Left renal pelvis (tissue), 4 donors: Measurements from ENCODE around the gene MT1B. TPM values are rescaled to one million over a fixed set of nuclear protein-coding genes. Genes with fewer than 3 reads are reported as not detected.

Experiments used
- DNase-seq, 4 donors: peaks; one replicate each; pipeline ENCODE4 v3.0.0-alpha.2; 2013; ENCODE audit warnings: low read depth in 4 of 4, low spot score in 3 of 4
- polyA plus RNA-seq, 4 donors: library from polyadenylated mRNA; unstranded; fragments of 120-200 nt; gene quantifications; one replicate each; pipeline ENCODE4 v1.2.1, GENCODE V29; 2013; ENCODE audit not compliant: insufficient read length in 4 of 4

MT1B gene
- under 1 TPM in 1 of 4 donors, not detected in 3; 0.59 TPM for polyA plus RNA-seq

DNA sequence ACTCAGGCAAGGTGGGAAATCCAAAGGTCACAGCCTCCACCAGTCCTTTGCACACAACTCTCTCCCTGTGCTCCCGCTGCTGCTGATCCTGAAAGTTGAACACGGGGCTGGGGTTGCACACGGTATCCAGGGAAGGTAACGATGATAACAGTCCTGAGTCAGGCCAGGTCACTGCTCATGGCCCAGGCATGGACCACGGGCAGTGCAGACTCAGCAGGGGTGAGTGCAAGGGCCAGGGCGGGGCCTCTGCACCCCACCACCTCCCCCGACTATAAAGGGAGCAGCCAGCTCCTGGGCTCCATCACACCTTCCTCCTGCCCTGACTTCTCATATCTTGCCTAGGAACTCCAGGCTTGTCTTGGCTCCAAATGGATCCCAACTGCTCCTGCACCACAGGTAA is at the start of gene MT1B:
Gene MT1B (plus strand): TSS at position 301 of the 400 bp plus-strand sequence. CDS start 68 bp downstream, at position 369.
- DNase-seq = no peak

DNA sequence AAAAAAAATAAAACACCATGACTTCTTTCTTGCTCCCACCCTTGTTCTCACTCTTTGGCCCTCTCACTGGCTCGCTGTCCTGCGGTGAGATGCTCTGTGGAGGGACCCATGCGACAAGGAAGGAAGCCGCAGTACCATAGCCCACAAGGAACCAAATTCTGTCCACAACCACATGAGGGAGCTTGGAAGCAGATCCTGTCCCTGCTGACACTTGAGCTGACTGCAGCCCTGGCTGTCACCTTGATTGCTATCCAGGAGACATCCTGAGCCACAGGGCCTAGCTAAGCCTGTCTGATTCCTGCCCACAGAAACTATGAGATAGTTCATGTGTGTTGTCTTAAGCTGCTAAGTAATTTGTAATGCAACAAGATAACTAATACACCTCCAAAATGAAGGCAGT is 48.1 kb upstream of the MT1B start:
- no peak for DNase-seq

DNA sequence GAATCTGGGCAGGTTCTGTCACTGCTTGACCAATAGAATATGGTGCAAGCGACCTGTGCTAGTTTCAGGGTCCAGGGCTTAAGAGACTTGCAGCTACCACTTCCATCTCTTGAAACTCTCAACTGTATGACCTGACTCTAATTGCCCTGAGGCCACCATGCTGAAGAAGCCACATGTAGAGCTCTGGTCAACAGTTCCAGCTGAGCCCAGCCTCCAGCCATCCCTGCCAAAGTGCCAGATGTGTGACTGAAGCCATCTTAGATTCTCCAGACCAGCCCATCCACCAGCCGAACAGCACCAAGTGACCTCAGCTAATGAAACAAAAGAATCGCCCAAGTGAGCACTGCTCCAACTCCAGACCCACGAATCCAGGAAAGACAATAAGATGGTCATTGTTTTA is 46.7 kb upstream of the MT1B start:
- no peak for DNase-seq

DNA sequence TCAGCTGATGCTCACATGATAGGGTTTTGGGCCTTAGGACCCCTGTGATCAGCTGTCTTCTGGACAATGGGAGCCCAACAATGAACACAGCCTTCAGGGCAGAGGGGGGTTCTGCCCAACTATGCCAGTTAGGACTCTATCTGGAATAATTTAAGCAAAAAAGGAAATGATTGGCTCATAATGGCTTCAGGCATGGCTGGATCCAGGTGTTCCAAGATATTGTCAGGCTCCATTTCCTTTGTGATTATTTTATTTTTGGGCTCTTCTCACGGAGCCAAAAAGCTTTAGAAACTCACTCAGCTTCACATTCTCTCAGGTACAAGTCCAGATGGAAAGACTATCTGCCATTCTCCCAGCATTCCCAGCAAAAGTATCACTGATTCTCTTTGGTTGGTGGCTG is 46.2 kb upstream of the MT1B start:
- DNase-seq = no peak

DNA sequence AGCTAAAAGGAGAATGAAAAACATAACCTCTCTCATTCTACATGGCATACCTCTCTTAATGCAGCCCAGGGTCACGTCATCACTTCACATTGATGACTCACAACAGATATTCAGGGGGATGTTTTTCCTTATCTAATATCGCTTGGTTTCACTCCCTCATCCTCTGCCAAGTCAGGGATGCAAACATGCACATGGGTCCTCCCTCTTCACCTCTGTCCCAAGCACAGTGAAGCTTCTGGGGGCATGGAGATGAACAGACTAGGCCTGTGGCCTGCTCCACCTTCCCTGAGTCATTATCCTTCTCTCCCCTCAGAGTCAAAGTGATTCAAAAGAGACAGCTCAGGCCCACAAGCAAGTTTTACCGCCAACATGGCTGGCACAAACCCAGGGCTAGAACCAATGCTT is 45.6 kb upstream of the MT1B start:
- no peak for DNase-seq

DNA sequence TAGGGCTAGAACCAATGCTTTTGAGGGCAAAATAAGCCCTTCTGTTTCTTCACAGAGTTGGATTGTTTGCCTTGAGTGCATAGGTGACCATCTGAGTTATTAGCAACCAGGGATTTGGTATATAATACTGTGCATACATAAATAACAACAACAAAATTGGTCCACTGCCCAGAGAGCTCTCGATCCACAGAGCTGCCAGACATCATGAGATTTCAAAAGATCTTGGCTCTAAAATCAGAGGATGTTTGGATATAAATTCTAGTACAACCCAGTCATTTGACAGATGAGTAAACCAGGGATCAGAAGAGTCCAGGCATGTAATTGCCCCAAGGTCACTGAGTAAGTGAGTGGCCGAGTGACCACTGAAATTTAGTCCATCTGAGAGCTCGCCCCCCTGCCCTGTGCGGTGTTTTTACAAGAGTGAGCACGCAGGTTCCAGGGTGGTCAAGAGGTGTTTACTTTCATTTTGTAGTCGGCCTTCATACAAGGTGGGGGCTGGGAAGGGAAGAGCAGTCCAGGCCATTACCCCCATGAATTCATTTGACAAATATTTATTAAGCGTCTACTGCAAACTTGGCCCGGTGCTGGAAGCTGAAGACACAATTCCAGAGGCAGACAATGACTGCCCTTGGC is 45.1 kb upstream of the MT1B start:
- no peak for DNase-seq

DNA sequence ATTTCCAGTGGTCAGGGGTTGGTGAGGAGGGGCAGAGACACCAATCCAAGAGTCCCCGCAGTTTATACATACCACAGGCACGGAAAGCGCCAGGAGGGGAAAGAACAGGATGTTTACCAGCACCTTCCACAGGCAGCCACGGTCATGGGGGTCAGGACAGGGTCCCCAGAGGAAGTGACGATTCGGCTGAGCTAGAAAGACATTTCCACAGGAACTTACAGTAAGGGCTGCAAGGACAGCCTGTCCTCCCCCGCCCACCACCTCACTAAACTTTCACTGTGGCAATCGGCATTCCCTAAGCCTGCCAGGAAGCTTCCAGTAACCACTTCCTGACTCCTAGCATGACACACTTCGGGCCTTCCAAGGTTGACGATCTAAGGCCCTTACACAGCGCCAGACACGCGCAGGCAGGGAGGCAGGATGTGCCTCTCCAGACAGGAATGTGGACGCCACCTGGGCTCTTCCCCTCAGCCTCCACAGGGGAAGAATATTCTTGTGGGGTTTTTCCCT is 44.5 kb upstream of the MT1B start:
- DNase-seq = no peak

DNA sequence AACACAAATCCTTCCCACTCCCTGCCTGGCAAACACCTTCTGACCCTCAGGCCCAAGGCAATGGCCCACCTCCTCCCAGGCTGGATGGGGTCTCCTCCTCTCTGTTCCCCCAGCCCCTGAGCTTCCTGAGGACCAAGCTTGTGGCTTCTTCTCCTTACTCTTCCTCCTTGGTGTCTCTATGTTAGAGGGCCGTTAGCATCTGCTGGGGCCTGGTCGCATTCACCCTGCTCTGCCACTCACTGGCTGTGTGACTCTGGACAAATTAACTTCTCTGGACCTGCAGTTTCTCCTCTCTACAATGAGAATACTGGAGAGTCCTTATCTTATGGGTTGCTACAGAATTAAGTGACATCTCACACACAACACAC is 44.0 kb upstream of the MT1B start:
- DNase-seq = no peak

DNA sequence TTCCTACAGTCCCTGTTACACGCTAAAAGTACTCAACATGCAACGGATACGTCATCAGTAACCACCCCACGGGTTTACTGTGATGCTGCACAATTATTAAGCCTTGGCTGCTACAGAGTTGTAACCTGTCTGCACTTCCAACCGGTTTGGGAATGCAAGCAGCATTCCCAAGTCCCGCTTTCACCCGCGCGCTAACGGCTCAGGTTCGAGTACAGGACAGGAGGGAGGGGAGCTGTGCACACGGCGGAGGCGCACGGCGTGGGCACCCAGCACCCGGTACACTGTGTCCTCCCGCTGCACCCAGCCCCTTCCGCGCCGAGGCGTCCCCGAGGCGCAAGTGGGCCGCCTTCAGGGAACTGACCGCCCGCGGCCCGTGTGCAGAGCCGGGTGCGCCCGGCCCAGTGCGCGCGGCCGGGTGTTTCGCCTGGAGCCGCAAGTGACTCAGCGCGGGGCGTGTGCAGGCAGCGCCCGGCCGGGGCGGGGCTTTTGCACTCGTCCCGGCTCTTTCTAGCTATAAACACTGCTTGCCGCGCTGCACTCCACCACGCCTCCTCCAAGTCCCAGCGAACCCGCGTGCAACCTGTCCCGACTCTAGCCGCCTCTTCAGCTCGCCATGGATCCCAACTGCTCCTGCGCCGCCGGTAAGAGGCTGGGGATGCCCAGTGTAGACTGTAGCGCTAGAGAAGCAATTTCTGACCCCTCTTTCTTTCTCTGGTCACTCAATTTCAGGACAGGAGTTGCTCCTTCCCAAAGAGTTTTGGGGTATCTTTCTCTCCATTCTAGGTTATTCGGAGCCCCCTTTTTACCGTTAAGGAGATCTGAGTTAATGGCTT is 43.4 kb upstream of the MT1B start, which contains the start of gene MT2A:
Gene MT2A (plus strand): TSS at position 542 of the 833 bp plus-strand sequence. CDS start 72 bp downstream, at position 614.
- peak; percentile 66 to 82 (median 76) for DNase-seq

DNA sequence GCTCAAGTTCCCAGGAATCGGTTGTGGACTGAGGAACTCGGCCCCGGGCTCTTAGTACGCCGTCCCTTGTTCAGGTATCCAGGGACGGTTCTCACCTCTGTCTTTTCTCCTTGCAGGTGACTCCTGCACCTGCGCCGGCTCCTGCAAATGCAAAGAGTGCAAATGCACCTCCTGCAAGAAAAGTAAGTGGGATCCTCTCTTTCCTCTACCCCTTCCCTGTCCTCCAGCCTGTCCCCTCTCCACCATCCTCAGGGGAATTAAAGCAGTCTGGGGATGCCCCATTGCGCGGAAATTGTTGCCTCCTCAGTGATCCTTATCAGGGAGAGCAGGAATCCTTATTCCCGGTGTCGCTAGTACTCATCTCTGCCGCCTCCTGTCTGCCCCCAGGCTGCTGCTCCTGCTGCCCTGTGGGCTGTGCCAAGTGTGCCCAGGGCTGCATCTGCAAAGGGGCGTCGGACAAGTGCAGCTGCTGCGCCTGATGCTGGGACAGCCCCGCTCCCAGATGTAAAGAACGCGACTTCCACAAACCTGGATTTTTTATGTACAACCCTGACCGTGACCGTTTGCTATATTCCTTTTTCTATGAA is 42.7 kb upstream of the MT1B start:
- no peak for DNase-seq

DNA sequence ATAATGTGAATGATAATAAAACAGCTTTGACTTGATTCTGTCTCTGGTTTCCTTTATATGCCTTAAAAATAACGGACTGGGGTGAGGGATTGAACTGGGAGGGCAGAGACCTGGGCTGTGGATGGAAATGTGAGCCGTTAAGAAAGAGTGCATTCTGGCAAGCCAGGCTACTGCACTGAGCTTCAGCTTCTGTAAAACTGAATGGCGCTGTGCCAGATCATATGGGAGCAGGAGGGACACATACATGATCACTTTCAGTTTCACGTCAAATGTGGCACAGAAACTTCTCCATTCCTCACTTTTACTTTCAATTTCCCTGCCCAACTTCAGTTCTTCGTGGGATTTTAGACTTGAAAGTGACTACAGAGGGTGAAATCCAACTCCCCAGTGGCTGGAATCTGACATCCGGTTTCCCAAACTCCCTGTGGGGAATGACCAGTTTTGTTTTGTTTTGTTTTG is 42.2 kb upstream of the MT1B start:
- DNase-seq = peak in 1 of 4 donors; percentile 61

DNA sequence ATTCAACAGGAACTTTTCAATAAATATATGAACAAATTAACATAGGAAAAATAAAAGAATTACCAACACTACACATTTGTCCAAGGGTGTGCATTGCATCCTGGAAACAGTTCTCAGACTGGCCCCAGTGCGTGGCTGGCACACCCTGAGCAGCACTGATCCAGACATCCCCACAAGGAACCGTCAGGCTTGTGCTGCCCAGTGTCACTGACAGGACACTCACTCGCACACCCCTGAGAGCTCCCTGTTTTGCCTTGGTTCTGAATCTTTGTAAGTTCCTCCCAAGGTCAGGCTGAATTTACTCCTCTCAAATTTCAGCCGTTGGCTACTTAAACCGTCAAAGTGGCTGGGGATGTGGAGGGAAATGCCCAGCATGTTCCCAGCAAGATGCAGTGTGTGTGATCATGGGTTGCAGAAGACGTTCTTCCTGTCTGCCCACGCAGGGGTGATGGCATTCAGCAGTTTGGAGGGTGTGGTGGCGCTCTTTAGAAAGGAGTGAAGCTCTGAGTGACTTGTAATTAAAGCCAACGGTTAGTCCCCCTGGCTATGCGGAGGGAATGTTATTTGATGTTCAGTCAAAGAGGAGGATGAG is 41.6 kb upstream of the MT1B start:
- no peak for DNase-seq

DNA sequence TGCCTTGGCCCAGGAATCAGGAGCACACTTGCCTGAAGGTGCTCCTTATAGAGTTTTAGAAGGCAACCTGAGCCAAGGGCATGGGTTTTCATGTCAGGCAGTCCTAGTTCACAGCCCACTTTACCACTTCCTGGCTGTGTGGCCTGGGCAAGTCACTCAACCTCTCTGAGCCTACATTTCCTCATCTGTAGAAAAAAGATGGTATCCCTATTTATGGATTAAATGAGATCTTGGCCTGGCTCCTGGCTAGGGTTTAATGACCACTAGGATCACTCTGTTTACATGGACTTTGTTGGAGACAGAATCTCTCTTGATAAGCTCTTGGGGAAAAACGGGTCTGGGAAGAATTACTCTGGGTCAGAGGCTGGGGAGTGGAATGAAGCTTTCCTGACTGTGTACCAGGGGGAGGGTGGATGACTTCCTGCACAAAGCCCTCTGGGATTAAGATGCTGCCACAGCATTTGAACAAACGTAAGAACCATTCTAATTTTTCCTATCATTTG is 41.0 kb upstream of the MT1B start:
- no peak for DNase-seq

DNA sequence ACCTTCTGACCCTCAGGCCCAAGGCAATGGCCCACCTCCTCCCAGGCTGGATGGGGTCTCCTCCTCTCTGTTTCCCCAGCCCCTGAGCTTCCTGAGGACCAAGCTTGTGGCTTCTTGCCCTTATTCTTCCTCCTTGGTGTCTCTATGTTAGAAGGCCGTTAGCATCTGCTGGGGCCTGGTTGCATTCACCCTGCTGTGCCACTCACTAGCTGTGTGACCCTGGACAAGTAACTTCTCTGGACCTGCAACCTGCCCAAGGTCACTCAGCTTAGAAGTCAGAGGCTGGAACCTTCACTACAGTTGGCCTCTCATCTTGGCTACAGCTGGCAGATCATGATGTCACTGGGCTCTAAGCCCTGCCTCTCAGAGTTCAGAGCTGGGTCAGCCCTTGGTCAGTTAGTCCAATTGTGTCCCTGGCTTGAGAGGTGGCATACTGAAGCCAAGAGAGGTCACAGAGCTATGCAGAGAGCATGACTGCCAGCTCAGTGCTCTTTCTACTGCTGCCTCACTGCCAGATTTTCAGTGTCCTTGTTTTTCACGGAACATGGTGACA is 40.3 kb upstream of the MT1B start:
- DNase-seq = no peak

DNA sequence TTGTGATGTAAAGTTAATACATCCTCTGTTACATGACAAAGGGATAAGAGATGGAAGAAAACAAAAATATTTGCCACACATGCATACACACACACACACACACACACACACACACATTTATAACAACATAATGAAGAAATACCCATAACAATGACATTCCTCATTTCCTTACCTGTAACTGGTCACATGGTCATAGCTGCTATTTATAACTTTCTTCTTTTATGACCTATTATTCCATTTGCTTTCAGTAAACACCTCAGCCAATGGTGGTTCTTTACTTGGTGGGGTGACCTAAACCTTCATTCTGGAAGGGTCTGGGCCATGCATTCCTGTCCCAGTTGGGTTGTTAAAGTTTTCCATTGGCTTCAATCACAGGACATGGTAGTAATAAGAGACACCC is 38.0 kb upstream of the MT1B start:
- DNase-seq = no peak

DNA sequence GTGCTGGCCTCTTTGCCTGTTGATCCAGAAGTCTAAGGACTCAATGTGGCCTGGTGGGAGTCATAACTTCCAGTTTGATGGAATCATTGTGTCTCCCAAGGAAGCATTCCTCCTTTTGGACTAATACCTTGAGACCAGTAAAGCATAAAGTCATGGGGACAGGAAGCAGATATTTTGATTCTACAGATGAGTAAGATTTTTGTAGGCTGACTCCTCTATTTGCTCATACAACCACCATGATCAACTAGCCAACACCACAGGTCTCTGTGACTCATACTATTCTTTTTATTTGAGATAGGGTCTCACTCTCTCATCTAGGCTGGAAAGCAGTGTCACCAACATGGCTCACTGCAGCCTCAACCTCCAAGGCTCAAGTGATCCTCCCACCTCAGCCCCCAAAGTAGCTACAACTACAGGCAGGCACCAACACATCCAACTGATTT is 37.1 kb upstream of the MT1B start:
- no peak for DNase-seq

DNA sequence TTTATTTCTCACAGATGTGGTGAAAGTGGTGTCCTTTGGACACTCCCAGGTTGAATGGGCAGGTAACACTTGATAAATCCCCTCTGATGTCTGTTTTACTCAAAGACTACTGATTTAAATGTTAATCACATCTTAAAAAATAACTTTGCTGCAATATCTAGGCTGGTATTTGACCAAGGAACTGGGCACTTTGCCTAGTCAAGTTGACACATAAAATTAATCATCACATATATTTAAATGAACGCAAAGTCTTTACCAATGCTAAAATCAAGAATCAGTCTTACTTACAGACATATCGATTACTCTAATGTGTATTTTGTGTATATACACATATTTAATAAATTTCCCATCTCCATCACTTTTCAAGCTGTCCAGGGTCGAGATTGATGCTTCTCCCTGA is 36.3 kb upstream of the MT1B start:
- no peak for DNase-seq

DNA sequence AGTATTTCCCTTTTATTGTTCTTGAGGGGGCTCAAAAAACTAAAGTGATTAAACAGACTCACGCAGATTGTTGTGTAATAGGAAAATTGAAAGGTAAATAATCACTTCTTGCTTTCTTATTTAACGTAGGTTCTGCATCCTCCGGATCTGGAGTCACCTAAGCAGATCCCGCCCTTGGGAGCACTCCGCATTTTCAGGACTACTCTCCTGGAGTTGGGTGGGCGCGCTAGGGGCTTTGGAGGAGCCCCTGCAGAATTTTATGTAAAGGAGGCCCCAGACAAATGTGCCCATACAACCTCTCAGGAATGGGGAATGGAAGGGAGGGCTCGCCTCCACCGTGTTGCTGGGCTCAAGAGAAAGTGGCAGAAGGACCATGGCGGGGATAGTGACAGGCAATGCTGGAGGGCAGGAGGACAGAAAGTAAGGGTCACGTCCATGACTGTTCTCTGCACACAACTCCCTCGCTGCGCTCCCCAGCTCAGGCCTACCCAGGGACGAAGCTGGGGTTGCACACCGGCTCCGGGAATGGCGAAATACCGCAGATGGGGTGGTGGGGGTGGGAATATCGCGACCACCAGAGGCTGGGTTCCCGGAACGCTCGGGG is 35.0 kb upstream of the MT1B start:
- DNase-seq = no peak

DNA sequence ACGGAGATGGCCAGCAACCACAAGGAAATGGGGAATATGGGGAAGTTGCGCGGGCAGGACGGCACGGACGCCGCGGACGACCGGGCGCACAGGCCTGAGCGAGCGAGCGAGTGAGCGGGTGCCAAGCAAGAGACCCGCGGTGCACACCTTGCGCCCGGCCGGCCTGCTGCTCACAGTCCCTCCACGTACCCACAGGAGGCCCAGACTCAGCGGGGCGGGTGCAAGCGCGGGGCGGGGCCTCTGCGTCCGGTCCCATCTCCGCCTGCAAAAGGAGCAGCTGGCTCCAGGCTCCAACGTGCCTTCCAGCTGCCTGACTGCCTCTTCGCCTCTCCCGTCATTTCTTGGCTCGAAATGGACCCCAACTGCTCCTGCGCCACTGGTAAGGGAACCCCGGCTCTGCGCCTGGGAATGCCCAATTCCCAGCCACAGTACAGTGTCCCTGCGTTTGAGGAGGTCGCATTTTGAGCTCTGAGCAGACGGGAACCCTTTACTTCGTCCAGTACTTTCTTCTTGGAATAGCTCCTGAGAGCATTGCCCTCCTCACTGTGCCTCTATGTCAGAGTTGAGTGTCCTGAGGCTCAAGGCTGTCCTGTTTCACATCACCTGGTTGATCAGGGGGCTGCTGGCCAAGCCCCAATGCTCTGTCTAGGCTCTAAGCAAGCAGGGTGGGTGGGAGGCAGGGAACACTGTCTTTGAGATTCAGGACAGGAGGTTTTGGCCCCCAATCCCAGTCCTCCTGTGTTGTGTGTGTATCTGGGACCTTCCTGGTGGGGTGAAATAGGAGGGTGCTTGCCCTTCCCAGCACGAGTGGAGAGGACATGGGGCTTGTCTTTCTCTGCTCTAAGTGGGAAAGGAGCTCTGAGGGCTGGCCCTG is 34.2 kb upstream of the MT1B start:
- DNase-seq = no peak
